ENCODE measurements around the gene ATG2B. TPM values are rescaled to one million over a fixed set of nuclear protein-coding genes. Genes with fewer than 3 reads are reported as not detected.
A peak's percentile ranks its signal among the peaks of the same experiment; 100 is the strongest.

Gene ATG2B
- total RNA-seq, 1 experiment from 2014 or later, result 12.4 TPM

DNA sequence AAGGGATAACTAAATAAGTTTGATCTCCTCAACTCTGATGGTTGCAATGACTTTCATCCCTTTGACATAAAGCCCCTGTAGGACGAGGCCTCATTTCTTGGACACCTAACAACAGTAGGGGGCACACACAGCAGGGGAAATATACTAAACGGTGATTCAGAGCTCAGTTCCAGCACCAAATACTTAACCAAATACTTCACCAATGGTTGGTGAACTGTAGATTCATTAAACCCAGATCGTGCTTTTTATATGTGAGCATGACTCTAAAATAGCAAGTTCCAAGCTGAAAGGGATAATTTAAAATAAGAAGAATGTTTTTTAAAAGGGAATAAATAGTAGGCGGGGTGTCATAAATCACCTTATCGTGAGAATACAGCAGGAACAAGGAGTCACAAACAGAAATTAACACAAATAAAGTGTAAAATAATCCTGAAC, 53.2 kb downstream of the ATG2B start:
- DNase-seq (ENCODE audit: low read depth), result peak; percentile 5

DNA sequence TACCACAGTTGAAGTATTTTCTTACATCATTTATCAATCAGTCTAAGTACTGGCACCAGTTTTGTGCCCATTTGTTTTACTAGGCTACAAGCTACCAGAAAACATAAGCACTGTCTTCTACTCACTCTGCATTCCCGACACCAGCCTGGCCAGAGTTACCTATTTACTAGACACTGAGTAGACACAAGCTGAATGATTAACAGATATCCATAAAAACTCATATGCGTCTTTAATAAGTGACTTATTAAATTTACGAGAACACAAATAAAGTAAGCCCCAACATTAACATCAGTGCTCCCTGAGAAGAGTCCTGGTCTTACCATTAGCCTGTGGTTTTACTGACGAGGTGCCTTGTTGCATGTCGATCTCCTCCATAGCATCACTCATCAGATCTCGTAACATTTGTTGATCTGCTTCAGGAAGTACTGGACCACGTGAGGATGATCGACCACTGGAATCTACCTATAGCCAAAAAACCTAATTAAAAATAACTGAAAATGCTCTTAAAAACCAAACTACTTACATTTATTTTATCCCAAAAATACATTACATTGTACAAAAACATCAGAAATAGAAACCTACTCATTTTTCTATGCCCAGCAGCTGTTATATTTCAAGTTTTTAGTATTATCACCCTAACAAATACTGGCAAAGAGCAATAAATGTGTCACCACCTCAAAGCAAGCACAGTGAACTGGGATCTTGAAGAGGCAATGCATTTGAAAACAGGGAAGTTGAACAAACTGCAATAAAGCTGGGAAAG, 53.8 kb downstream of the ATG2B start:
- no peak for DNase-seq (ENCODE audit: low read depth)

DNA sequence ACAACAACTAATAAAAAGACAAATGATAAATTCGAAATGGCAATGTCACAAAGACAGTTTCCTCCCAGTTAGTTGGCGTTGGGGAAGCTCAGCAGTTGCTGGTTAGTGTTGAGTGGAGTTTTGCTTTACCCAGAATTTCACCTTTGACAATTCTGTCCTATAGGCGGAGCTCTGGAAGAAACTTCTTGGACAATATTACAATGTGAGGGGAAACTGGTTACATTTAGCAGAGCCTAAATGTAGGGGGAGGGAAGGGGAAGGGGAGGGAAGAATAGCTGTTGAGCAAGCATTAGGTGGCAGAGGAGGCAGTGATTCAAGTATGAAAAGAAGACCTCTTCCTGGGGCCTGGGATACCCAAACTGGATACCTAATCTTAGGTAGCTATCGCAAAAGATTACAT, 55.7 kb downstream of the ATG2B start:
- no peak for DNase-seq (ENCODE audit: low read depth)

DNA sequence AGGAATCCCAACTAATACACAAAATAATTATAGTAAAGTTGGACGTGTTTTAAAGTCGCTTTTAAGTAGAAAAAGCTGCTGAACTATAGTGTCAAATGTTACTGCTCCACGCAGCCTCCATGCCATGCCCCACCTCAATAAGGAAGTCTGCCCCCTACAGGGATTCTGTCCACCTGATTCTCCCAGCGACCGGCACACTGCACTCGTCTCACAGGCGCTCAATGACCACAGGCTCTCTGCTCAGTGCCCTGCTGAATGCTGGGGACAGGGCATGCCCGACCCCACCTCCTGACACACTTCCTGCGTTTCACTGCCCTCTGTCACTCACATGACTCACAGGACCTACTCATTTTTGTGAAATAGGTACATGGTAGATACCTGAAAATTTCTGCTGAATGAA, 58.2 kb downstream of the ATG2B start:
- DNase-seq (ENCODE audit: low read depth), result peak; percentile 8

DNA sequence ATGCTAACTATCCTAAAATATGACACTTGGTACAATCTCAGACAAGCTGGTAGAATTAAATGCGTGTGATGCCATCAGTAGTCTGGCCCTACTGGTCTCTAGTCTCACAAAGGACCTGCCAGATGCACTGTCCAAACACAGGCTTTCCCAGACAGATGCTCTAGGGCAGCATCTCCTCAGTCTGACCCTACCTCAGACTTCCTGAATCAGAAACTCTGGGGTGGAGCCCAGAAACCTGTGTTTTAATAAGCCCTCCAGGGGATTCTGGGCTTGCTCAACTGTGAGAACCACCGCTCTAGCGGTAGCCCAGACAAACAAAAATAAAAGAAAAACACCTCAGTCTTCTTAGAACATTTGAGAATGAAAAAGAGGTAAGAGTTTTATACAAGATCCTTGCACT, 59.2 kb downstream of the ATG2B start:
- DNase-seq (ENCODE audit: low read depth), result no peak

DNA sequence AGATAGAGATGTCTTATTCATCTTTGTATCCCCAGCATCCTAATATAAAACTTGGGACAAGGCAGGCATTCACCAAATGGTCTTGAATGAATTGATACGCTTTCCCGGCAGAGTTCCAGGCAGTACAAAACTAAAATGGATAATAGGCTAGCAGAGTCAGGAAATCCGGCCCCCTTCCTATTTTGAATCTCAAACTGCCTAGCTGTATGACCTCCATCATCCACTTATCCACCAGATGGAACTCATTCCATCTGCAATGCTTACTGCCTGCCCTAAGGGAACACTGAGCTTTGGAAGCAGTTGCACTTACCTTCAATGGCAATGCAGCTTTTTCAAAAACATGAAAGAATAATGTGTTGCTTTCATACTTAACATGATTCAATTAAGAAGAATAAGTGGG, 63.7 kb downstream of the ATG2B start:
- no peak for DNase-seq (ENCODE audit: low read depth)

DNA sequence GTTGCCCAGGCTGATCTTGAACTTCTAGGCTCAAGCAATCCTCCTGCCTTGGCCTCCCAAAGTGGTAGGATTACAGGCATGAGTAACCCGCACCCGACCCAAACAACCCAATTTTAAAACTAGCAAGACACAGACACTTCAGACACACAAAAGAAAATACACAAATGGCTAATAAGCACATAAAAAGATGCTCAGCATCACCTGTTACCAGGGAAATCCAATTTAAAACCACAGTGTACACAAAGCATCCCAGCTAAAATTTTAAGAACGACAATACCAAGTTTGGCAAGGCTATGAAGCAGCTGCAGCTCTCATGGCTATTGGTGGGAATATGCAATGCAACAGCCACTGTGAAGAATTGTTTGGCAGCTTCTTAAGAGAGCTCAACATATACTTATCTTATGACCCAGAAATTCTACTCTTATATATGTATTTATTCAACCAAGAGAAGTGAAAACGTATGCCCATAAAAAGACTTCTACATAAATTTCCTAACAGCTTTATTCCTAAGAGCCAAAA, 65.1 kb downstream of the ATG2B start:
- no peak for DNase-seq (ENCODE audit: low read depth)

DNA sequence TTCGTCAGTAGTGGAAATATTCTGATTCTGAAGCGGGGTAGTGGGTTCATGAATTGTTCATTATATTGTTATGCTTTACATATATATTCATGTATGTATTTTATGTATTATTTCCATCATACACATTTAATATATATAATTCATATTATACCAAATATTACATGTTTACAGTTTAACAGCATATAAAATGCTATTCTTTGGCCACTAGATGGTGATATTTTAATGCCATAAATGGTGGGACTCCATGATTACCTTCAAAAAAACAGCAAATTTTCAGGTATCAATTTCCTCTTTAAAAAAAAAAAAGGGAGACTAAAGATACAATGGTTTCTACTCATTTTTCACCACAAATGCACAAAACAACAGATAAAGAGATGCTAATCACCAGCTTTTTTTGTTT, 66.1 kb downstream of the ATG2B start:
- DNase-seq (ENCODE audit: low read depth), result no peak

DNA sequence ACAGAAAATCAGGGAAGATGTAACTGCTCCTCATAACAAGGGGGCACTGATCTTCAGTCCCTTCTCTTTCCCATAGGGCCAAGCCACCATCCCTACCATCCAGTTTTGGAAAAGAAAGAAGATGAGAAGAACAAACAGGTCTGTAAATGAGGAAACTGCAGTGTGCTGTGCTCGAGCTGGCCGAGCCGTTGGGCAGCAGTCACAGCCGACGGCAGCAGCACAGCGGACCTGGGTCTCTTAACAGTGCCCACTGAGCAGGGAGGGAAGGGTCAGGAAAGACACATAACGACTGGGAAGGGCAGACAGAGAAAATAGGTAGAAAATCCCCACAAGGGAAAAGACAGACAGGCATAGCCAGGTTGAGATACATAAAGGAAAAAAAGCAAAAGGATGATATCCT, 68.9 kb downstream of the ATG2B start:
- DNase-seq (ENCODE audit: low read depth), result no peak

DNA sequence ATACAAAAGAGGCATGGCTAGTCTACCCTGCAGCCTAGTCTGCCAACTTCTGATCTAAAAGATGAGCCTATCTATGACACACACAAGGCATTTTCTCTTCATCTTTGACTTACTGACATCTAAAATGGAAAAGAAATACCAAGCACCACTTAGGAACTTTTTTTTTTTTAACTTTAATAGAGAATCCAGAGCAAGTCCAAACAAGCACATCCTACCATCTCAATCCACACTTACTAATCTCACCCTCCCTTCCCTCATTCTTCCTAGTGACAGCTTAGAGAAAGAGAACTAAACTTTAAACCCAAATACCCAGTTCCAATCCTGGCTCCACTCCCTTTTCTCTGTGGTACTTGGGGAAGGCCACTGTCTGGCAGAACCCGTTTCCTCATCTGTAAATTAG, 75.3 kb downstream of the ATG2B start:
- no peak for DNase-seq (ENCODE audit: low read depth)

DNA sequence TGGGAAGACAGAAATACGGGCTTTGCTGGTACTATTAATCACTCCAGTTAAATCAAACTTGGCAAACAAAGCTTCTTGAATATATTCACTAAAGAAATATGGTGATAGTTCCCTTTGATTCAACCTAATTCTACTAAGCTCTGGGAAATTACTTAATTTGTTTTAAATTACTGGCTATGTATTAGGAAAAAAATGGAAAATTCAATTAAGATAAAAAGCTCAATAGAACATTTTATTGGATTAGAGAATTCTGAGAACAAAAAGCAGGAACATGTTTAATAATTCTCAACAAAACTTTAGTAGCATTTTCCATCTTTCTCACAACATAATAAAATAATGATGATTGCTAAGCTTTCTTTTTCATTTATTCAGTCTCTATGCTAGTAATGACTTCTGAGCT, 76.9 kb downstream of the ATG2B start:
- no peak for DNase-seq (ENCODE audit: low read depth)

DNA sequence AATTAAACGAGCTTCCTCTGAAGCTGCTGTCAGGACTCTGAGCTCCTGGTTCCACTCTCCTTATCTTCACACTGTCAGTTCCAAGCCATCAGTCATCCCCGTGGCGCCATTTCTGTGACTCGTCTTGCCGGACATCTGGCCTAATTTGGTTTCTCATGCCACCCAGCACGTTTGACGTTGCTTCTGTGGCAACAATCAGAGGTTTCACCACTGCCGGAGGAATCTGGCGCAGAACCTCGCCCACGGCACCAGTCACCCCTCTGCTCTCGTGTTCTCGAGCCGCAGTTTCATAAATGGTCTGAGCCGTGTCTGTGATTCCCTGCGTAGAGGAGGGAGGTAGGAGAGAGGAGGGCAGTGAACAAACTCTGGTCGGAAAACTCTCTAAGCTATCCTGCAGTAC, 77.5 kb downstream of the ATG2B start:
- DNase-seq (ENCODE audit: low read depth), result no peak

DNA sequence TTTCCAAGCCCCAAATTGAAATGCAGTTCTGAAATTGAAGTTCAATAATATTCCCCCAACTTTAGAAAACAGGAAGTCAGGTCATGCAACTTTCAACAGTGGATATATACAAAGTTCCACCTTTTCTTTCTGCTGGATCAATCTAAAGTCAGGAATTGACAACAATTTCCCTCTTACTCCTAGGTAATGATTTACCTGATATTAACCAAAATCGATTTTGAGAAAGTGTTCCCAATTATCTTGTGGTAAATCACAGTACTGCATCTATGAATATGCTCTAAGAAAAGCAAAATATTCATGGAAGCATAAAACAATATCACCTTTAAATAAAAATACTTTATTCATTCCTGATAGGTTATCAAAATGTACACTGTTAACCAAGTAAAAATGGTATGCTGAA, 78.7 kb downstream of the ATG2B start:
- DNase-seq (ENCODE audit: low read depth), result no peak

DNA sequence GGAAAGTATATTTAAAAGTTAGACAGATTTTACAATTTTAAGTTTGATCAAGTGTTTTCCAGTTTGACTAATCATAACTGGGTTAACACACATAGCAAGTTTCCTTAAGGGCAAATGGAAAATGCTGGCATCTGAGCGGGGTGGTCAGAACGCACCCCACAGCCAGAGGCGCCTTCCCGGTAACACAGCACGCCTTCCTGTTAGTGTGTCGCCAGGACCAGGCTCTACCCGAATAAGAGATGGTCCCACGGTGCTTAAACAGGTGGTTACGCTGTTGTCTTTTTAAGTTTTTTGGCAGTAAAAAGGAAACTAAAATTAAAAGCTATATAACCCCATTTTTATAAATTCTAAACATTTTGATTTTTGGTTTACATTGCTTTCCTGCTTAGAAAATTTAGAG, 79.1 kb downstream of the ATG2B start:
- no peak for DNase-seq (ENCODE audit: low read depth)

DNA sequence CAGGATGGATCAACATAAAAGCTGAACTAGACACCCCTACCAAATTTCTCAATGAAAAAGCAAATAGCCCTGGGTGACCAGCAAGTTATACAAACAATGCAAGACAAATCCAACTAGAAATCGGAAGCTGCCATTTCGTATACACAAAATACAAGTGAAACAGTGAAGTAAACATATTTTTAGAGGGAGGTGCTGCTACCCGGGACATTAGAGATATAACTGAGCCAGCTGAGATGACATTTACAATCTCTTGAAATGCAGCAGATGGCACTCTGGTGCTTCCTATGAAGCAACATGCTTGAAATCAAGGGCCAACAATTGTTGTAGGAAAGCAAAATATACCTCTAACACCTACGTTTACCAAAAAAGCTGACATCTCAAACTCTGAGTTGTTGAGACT, 81.7 kb downstream of the ATG2B start:
- no peak for DNase-seq (ENCODE audit: low read depth)

DNA sequence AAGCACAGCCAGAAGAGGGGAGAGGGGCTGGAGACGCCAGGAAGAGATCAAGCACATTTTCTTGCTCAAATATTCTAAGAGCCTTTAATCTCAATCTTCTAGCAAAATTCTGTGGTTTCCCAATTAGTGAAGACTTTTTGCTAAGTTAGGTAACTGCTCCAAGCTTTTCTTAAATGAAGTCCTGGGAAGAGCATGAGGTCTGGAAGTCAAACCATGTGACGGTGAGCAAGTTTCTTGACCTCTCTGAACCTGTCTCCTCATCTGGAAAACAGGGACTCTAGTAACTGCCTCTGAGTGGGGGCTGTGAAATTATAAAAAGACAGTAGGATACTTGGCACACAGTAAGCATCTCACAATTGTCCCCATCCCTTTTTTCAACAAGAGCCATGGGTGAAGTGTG, 83.0 kb downstream of the ATG2B start:
- no peak for DNase-seq (ENCODE audit: low read depth)

DNA sequence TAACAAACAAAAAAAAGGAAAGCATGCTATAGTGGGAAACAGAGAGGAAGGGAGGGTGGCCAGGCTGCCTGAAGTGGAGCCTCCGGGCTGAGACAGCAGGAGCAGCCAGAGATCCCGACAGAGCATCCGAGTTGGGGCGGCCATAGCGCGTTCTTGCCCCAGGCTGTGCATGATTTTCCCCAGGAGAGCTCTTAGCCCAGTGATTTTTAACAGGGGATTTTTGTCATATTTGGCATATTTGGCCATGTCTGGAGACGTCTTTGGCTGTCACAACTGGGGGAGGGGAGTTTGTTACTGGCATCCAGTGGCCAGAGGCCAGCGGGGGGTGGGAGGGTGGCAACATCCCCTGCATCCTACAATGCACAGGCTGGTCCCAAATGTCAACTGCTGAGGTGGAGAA, 83.6 kb downstream of the ATG2B start:
- no peak for DNase-seq (ENCODE audit: low read depth)

DNA sequence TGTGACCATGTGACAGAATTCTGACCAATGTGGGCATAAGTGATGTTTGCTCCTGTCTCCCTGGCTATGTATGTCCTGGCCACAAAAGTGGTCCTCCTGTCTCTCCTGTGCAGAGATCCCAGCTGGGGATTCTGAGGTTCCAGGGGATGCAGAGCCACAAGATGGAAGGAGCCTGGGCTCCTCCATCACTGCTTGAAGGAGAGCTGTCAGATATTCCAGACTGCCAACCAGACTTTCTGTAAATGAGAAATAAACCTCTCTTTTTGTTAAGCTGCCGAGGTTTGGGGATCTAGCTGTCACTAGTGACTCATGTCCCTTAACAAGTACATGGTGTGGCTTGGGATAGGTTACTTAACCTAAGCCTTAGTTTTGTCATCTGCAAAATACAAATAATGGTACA, 85.3 kb downstream of the ATG2B start:
- no peak for DNase-seq (ENCODE audit: low read depth)

DNA sequence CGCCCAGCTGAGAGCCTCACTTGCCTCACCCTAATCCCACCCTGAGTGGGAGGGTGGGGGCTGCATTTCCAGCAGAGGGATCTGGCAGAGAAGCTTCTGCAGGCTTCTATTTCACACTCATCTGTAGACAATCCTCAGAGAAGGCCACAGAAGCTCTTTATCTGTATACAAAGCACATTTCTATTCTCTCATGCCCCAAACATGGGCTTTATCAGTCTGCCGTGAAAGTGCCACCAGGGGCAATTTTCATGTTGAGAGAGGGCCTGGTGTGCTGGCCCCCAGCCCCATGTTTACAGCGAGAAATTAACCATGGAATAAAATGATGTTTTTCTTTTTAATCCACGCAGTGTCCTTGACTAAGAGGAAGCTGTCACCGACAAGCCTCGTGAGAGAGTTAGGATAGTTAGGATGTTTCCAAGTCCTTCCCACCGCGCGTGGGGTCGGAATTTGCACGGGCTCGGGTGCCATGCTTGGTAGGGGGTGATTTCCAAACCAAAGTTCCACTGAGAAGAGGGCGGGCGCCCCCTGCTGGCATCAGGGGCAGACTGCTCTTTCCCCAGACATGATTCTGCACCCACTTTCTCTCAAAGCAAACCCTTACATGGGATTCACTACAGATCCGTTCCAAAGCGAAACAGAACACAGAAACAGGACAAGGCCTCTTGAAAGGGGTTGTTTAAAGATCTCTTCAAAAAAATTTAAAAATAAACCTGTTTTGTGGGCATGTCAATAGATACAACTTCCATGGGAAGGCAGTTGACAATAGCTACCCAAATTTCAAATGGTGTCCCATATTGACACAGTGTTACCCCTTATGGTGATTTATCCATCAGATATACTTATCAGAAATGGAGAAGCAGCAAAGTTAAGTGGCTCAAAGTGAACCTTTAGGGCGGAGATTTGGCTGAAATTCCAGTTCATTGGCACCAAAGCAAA, 87.7 kb downstream of the ATG2B start:
- peak; percentile 75 for DNase-seq (ENCODE audit: low read depth)

DNA sequence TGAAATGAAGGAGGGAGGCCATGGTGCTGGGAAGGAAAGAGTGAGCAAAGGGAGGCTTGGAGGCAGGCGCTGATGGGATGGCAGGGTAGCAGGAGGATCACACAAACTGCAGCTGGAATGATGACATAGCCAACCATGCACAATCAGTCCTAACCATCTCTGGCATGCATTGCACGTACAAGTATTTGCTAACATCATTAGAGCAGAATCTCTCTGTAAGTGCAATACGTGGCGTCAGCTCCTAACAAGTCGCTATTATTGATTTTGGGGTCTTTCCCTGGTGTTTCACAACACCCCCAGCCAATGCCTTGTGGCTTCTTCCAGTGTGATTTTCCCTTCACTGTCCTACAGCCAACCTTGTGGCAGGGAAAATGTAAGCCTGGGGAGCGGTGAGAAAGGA, 88.6 kb downstream of the ATG2B start:
- DNase-seq (ENCODE audit: low read depth), result peak; percentile 41

DNA sequence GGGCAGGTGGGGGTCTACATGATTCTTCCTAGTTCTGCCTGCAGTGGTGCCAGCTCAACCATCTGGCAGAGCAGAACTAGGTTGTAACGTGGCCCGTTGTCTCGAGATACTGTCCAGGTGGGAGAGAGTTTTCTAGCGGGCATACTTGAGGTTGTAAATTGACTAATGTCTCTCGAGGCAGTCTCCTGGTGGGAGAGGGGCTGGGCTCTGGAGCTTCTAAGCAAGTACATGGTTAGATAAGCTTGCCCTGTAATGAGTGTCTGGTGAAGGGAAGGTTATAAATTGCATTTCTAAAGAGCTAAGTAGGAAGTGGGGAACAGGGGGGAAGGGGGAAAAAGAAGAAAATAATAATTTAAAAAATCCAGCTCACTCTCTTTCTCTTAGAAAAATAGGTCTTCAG, 89.0 kb downstream of the ATG2B start:
- DNase-seq (ENCODE audit: low read depth), result no peak

DNA sequence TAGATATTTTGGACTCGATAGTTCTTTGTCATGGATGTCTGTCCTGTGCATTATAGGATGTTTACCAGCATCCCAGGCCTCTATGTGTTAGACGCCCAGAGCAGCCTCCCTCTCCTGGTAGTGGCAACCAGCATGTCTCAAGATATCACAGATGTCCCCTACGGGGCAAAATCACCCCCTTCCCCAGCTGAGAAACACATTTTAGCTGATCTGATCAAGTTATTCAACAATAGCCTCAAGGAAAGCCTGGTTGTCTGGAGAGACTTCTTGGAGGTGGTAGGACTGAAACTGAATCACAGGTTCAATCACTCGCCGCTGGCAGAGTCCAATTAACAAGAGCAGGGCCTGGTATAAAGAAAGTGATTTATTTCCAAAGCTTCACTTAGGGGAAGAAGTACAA, 89.5 kb downstream of the ATG2B start:
- no peak for DNase-seq (ENCODE audit: low read depth)
